HEK293 (cell line): ENCODE data around the gene GPR146.

ENCODE experiments used
- CTCF ChIA-PET: fragments of 350-600 bp; formaldehyde crosslinking; extraction: SDS; loops from one replicate; lab custom pipeline; 2021; ENCODE audit warnings: antibody characterized with exemption; lab: Yijun Ruan, JAX
- POLR2A ChIA-PET: fragments of 300-600 bp; formaldehyde crosslinking; extraction: SDS; loops from one replicate; lab custom pipeline; 2020; ENCODE audit warnings: antibody characterized with exemption, inconsistent platforms; lab: Yijun Ruan, JAX
- H3K27ac ChIP-seq: fragments of 200-500 bp; sonication (Bioruptor generic); 2 replicates; pipeline ENCODE4 v1.5.1; 2014; ENCODE audit warnings: low read depth, low read length, control low read depth, inconsistent platforms; ENCODE audit errors: extremely low read depth
- H3K36me3 ChIP-seq, 2 experiments: fragments of 200-500 bp in 1 of 2; sonication (Bioruptor generic) in 1 of 2; 1 replicate in 1 of 2; 2 replicates in 1 of 2; pipeline ENCODE4 v1.5.1; 2014 to 2017; ENCODE audit warnings: inconsistent platforms in 2 of 2, low read length in 2 of 2; ENCODE audit not compliant: control insufficient read depth in 2 of 2, insufficient read depth in 1 of 2
- H3K4me1 ChIP-seq: fragments of 200-500 bp; sonication (Bioruptor generic); 2 replicates; pipeline ENCODE4 v1.5.1; 2014; ENCODE audit warnings: mild to moderate bottlenecking, low read length, inconsistent platforms; ENCODE audit not compliant: control insufficient read depth, insufficient read depth
- H3K4me3 ChIP-seq: 2 replicates; pipeline ENCODE4 v1.5.1; 2011; ENCODE audit warnings: low read depth, mild to moderate bottlenecking, control low read depth, low read length, moderate library complexity
- H3K9me3 ChIP-seq: fragments of 200-500 bp; sonication (Bioruptor generic); 2 replicates; pipeline ENCODE4 v1.5.1; 2014; ENCODE audit warnings: low read depth, low read length, inconsistent platforms; ENCODE audit not compliant: control insufficient read depth, insufficient read depth
- FEZF1 ChIP-seq: fragments of 450-650 bp; formaldehyde crosslinking; IDR thresholded peaks from 2 replicates; pipeline ENCODE4 v1.5.1; 2016; ENCODE audit warnings: missing biosample characterization, missing genetic modification characterization
- GLIS2 ChIP-seq: fragments of 450-650 bp; formaldehyde crosslinking; IDR thresholded peaks from 2 replicates; pipeline ENCODE4 v1.5.1; 2016; ENCODE audit warnings: missing biosample characterization, missing genetic modification characterization
- HOXC10 ChIP-seq: sonication (generic); formaldehyde crosslinking; IDR thresholded peaks from 2 replicates; pipeline ENCODE4 v1.8.1; 2023; ENCODE audit warnings: mild to moderate bottlenecking, missing genetic modification reagents
- ZBTB17 ChIP-seq: fragments of 450-650 bp; formaldehyde crosslinking; IDR thresholded peaks from 2 replicates; pipeline ENCODE4 v1.5.1; 2016; ENCODE audit warnings: missing biosample characterization, missing genetic modification characterization
- ZBTB8A ChIP-seq: fragments of 450-650 bp; formaldehyde crosslinking; IDR thresholded peaks from 2 replicates; pipeline ENCODE4 v1.5.1; 2016; ENCODE audit warnings: missing biosample characterization, missing genetic modification characterization
- ZNF132 ChIP-seq: fragments of 450-650 bp; formaldehyde crosslinking; IDR thresholded peaks from 2 replicates; pipeline ENCODE4 v1.5.1; 2017; ENCODE audit warnings: missing biosample characterization, missing genetic modification characterization, borderline replicate concordance
- ZNF23 ChIP-seq: fragments of 450-650 bp; formaldehyde crosslinking; IDR thresholded peaks from 2 replicates; pipeline ENCODE4 v1.5.1; 2016; ENCODE audit warnings: missing biosample characterization, missing genetic modification characterization, borderline replicate concordance
- ZNF426 ChIP-seq: fragments of 450-650 bp; formaldehyde crosslinking; IDR thresholded peaks from 2 replicates; pipeline ENCODE4 v1.5.1; 2017; ENCODE audit warnings: missing biosample characterization, missing genetic modification characterization, mild to moderate bottlenecking, inconsistent platforms, moderate library complexity
- ZNF48 ChIP-seq: fragments of 450-650 bp; formaldehyde crosslinking; IDR thresholded peaks from 2 replicates; pipeline ENCODE4 v1.5.1; 2016; ENCODE audit warnings: missing biosample characterization, missing genetic modification characterization
- ZNF501 ChIP-seq: fragments of 450-650 bp; formaldehyde crosslinking; IDR thresholded peaks from 2 replicates; pipeline ENCODE4 v1.5.1; 2016; ENCODE audit warnings: missing biosample characterization, missing genetic modification characterization
- ZNF529 ChIP-seq: fragments of 450-650 bp; formaldehyde crosslinking; IDR thresholded peaks from 2 replicates; pipeline ENCODE4 v1.5.1; 2017; ENCODE audit warnings: missing genetic modification characterization, missing biosample characterization; ENCODE audit not compliant: insufficient replicate concordance
- ZNF596 ChIP-seq: fragments of 450-650 bp; IDR thresholded peaks from 2 replicates; pipeline ENCODE4 v1.5.0; 2018; ENCODE audit warnings: missing biosample characterization, mild to moderate bottlenecking, missing genetic modification characterization, moderate library complexity
- ZNF747 ChIP-seq: fragments of 450-650 bp; formaldehyde crosslinking; IDR thresholded peaks from 2 replicates; pipeline ENCODE4 v1.5.1; 2016; ENCODE audit warnings: missing biosample characterization, missing genetic modification characterization
- ZSCAN23 ChIP-seq: fragments of 450-650 bp; formaldehyde crosslinking; IDR thresholded peaks from 2 replicates; pipeline ENCODE4 v1.5.1; 2016; ENCODE audit warnings: missing biosample characterization, missing genetic modification characterization
- TF ChIP-seq, protein P1 (sequence below): fragments of 450-650 bp; formaldehyde crosslinking; IDR thresholded peaks from 2 replicates; pipeline ENCODE4; 2016; ENCODE audit warnings: missing biosample characterization, missing genetic modification characterization
- TF ChIP-seq, protein P2 (sequence below): fragments of 450-650 bp; formaldehyde crosslinking; IDR thresholded peaks from 2 replicates; pipeline ENCODE4 v1.5.1; 2016; ENCODE audit warnings: missing biosample characterization, missing genetic modification characterization, low read depth
- TF ChIP-seq, protein P3 (sequence below): fragments of 450-650 bp; formaldehyde crosslinking; IDR thresholded peaks from 2 replicates; pipeline ENCODE4 v1.5.1; 2016; ENCODE audit warnings: missing biosample characterization, missing genetic modification characterization
- TF ChIP-seq, protein P4 (sequence below): fragments of 450-650 bp; formaldehyde crosslinking; IDR thresholded peaks from 2 replicates; pipeline ENCODE4 v1.5.1; 2016; ENCODE audit warnings: missing biosample characterization, missing genetic modification characterization
- TF ChIP-seq, protein P5 (sequence below): fragments of 450-650 bp; formaldehyde crosslinking; IDR thresholded peaks from 2 replicates; pipeline ENCODE4 v1.5.1; 2017; ENCODE audit warnings: missing biosample characterization, mild to moderate bottlenecking, missing genetic modification characterization, moderate library complexity

GPR146 gene

DNA sequence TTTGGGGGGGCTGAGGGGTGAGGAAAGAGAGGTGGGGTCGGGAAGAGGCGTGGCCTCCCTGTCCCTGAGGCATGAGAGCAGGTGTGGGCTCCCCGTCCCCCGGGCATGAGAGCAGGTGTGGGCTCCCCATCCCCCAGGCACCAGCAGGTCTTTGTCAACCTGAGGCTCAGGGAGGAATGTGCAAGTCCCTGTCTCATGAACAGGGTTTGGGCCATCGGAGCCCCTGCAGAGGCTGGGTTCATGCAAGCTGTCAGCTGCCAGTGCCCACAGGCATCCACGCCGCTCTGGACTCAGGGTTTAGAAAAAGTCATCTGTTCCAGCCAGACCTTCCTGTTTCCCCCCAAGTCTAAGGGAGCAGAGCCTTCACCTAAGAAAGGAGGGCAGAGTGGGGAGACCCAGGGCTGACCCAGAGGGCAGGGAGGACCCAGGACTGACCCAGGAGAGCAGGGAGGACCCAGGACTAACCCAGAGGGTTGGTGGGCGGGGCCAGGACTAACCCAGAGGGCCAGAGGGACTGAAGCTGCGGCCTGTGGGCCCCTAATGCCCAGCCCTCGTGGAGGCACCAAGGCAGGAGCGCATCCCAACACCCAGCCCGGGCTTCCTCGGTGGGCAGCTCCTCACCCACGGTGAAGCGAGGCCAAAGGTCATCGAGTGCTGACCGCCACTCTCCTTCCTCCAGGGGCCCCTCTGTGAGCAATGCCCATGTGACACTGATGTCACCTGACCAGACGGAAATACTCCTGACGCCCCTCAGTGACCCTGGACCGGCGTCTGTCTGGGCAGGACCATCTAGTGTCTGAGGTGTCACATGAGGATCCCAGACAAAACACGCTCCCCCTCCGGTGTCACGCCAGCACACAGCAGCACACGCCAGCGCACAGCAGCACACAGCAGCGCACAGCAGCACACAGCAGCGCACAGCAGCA is 28.9 kb upstream of the GPR146 start:
- CTCF ChIA-PET, result no interaction called here
- Histone ChIP-seq H3K4me1 (no peaks in the 10 kb centered on the region), H3K27ac (no peak overlapping the region), H3K36me3 (no peaks in the 10 kb centered on the region), H3K4me3 (no peak overlapping the region), H3K9me3 (no peaks in the 10 kb centered on the region)
- POLR2A ChIA-PET, result no interaction called here
- no peak for TF ChIP-seq ZBTB8A
- TF ChIP-seq, protein P1, sequence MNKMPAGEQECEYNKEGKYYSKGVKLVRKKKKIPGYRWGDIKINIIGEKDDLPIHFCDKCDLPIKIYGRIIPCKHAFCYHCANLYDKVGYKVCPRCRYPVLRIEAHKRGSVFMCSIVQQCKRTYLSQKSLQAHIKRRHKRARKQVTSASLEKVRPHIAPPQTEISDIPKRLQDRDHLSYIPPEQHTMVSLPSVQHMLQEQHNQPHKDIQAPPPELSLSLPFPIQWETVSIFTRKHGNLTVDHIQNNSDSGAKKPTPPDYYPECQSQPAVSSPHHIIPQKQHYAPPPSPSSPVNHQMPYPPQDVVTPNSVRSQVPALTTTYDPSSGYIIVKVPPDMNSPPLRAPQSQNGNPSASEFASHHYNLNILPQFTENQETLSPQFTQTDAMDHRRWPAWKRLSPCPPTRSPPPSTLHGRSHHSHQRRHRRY (tag by site-specific recombination), result no peak
- no peak for TF ChIP-seq ZNF23 (tag by site-specific recombination)
- TF ChIP-seq FEZF1 (tag by site-specific recombination), result no peak
- no peak for TF ChIP-seq ZSCAN23
- TF ChIP-seq ZNF747 (tag by site-specific recombination), result no peak
- no peak for TF ChIP-seq ZNF48
- TF ChIP-seq, protein P2, sequence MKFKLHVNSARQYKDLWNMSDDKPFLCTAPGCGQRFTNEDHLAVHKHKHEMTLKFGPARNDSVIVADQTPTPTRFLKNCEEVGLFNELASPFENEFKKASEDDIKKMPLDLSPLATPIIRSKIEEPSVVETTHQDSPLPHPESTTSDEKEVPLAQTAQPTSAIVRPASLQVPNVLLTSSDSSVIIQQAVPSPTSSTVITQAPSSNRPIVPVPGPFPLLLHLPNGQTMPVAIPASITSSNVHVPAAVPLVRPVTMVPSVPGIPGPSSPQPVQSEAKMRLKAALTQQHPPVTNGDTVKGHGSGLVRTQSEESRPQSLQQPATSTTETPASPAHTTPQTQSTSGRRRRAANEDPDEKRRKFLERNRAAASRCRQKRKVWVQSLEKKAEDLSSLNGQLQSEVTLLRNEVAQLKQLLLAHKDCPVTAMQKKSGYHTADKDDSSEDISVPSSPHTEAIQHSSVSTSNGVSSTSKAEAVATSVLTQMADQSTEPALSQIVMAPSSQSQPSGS (tag by site-specific recombination), result no peak
- no peak for TF ChIP-seq ZNF501 (tag by site-specific recombination)
- TF ChIP-seq ZNF426 (tag by site-specific recombination), result no peak
- TF ChIP-seq, protein P3, sequence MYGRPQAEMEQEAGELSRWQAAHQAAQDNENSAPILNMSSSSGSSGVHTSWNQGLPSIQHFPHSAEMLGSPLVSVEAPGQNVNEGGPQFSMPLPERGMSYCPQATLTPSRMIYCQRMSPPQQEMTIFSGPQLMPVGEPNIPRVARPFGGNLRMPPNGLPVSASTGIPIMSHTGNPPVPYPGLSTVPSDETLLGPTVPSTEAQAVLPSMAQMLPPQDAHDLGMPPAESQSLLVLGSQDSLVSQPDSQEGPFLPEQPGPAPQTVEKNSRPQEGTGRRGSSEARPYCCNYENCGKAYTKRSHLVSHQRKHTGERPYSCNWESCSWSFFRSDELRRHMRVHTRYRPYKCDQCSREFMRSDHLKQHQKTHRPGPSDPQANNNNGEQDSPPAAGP, result no peak
- TF ChIP-seq GLIS2, result no peak
- TF ChIP-seq, protein P4, sequence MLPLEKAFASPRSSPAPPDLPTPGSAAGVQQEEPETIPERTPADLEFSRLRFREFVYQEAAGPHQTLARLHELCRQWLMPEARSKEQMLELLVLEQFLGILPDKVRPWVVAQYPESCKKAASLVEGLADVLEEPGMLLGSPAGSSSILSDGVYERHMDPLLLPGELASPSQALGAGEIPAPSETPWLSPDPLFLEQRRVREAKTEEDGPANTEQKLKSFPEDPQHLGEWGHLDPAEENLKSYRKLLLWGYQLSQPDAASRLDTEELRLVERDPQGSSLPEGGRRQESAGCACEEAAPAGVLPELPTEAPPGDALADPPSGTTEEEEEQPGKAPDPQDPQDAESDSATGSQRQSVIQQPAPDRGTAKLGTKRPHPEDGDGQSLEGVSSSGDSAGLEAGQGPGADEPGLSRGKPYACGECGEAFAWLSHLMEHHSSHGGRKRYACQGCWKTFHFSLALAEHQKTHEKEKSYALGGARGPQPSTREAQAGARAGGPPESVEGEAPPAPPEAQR (tag by site-specific recombination), result no peak
- no peak for TF ChIP-seq ZNF596 (tag by site-specific recombination)
- no peak for TF ChIP-seq HOXC10 (CRISPR knock-in tag)
- no peak for TF ChIP-seq ZNF529 (tag by site-specific recombination)
- no peak for TF ChIP-seq ZNF132 (tag by site-specific recombination)
- TF ChIP-seq ZBTB17 (tag by site-specific recombination), result no peak
- TF ChIP-seq, protein P5, sequence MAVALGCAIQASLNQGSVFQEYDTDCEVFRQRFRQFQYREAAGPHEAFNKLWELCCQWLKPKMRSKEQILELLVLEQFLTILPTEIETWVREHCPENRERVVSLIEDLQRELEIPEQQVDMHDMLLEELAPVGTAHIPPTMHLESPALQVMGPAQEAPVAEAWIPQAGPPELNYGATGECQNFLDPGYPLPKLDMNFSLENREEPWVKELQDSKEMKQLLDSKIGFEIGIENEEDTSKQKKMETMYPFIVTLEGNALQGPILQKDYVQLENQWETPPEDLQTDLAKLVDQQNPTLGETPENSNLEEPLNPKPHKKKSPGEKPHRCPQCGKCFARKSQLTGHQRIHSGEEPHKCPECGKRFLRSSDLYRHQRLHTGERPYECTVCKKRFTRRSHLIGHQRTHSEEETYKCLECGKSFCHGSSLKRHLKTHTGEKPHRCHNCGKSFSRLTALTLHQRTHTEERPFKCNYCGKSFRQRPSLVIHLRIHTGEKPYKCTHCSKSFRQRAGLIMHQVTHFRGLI (tag by site-specific recombination), result no peak
